HCT116 (cell line): Measurements from ENCODE around the gene TMEFF2. TPM values are rescaled to one million over a fixed set of nuclear protein-coding genes. Genes with fewer than 3 reads are reported as not detected.

Experiments used
- ATAC-seq: fragments of 200-7000 bp; cut with Tn5 transposase; 2 replicates; pipeline ENCODE4 v1.9.1; 2020; ENCODE audit warnings: mild to moderate bottlenecking, moderate library complexity
- BruUV-seq: library from RNA; stranded (reverse); fragments of 400-500 nt; replicated peaks from 2 replicates; lab custom pipeline; 2021; lab: Mats Ljungman, UMichigan
- CTCF ChIA-PET: fragments of 300-600 bp; sonication (Branson Sonifier 250); formaldehyde crosslinking; loops from one replicate; lab custom pipeline; 2021; ENCODE audit warnings: antibody characterized with exemption; lab: Charles Lee
- POLR2A ChIA-PET: fragments of 300-600, 350-600 bp; sonication (Branson Sonifier 250); formaldehyde crosslinking; loops from one replicate; lab custom pipeline; 2021; ENCODE audit warnings: antibody characterized with exemption; lab: Charles Lee
- RAD21 ChIA-PET, 2 experiments: fragments of 300-600 bp; sonication (Branson Sonifier 250); formaldehyde crosslinking; loops; one replicate each; lab custom pipeline; 2023; ENCODE audit warnings: low total read pairs in 2 of 2; ENCODE audit not compliant: uncharacterized antibody in 2 of 2, unreplicated experiment in 2 of 2, low non-redundant PET in 1 of 2; lab: Charles Lee
- DNase-seq: peaks from one replicate; pipeline ENCODE4 v3.0.0-alpha.2; 2010; ENCODE audit warnings: low read depth, low spot score
- H2AFZ ChIP-seq: fragments of 200-600 bp; shearing (Covaris generic), sonication (generic); 2 replicates; pipeline ENCODE4 v1.6.1; 2017; ENCODE audit warnings: low read depth, mixed run types, mixed read lengths, antibody characterized with exemption, low read length; ENCODE audit not compliant: poor library complexity, severe bottlenecking
- H3K27ac ChIP-seq: 2 replicates; pipeline ENCODE4 v1.5.1; 2012; ENCODE audit warnings: low read depth, low read length
- H3K27me3 ChIP-seq: fragments of 200-600 bp; sonication (generic); 2 replicates; pipeline ENCODE4 v1.6.1; 2016; ENCODE audit warnings: mixed run types, low read length, mixed read lengths; ENCODE audit not compliant: insufficient read depth
- H3K36me3 ChIP-seq, 2 experiments: fragments of 200-500 bp in 1 of 2; fragments of 200-600 bp in 1 of 2; sonication (Bioruptor generic) in 1 of 2; sonication (generic) in 1 of 2; 2 replicates each; pipeline versions ENCODE4 v1.5.1 to v1.6.1; 2014 to 2016; ENCODE audit warnings: low read length in 2 of 2, inconsistent platforms in 1 of 2, mixed read lengths in 1 of 2, mixed run types in 1 of 2; ENCODE audit not compliant: insufficient read depth in 2 of 2, control insufficient read depth in 1 of 2
- H3K4me1 ChIP-seq, 2 experiments: fragments of 200-600 bp in 1 of 2; sonication (generic) in 1 of 2; 2 replicates each; pipeline versions ENCODE4 v1.5.1 to v1.6.1; 2012 to 2017; ENCODE audit warnings: low read length in 2 of 2, inconsistent platforms in 1 of 2, mild to moderate bottlenecking in 1 of 2, mixed read lengths in 1 of 2, mixed run types in 1 of 2, moderate library complexity in 1 of 2; ENCODE audit not compliant: insufficient read depth in 2 of 2, control insufficient read depth in 1 of 2
- H3K4me2 ChIP-seq: fragments of 200-600 bp; sonication (generic); 2 replicates; pipeline ENCODE4 v1.6.1; 2017; ENCODE audit warnings: mixed run types, low read length, mixed read lengths
- H3K4me3 ChIP-seq, 2 experiments: fragments of 200-600 bp in 1 of 2; sonication (generic) in 1 of 2; replicated peaks in 1 of 2; 2 replicates each; pipeline ENCODE4 v1.5.1; 2011 to 2016; ENCODE audit warnings: low read length in 2 of 2, control low read depth in 1 of 2, low read depth in 1 of 2, mild to moderate bottlenecking in 1 of 2, mixed read lengths in 1 of 2, mixed run types in 1 of 2
- H3K79me2 ChIP-seq: fragments of 200-600 bp; sonication (generic); 2 replicates; pipeline ENCODE4 v1.6.1; 2017; ENCODE audit warnings: mild to moderate bottlenecking, mixed run types, low read length, moderate library complexity, mixed read lengths; ENCODE audit not compliant: insufficient read depth
- H3K9ac ChIP-seq: fragments of 200-600 bp; sonication (generic); 2 replicates; pipeline ENCODE4 v1.6.1; 2016; ENCODE audit warnings: low read length, mixed read lengths
- H3K9me2 ChIP-seq: fragments of 200-600 bp; sonication (generic), shearing (Covaris generic); 2 replicates; pipeline ENCODE4 v1.6.1; 2017; ENCODE audit warnings: mixed run types, mild to moderate bottlenecking, moderate library complexity; ENCODE audit not compliant: insufficient read depth
- H3K9me3 ChIP-seq, 2 experiments: fragments of 200-500 bp in 1 of 2; fragments of 200-600 bp in 1 of 2; sonication (Bioruptor generic) in 1 of 2; sonication (generic) in 1 of 2; 2 replicates each; pipeline ENCODE4 v1.6.1; 2014 to 2017; ENCODE audit warnings: low read length in 2 of 2, mixed read lengths in 2 of 2, inconsistent platforms in 1 of 2, low read depth in 1 of 2, mild to moderate bottlenecking in 1 of 2, mixed run types in 1 of 2, moderate library complexity in 1 of 2; ENCODE audit not compliant: control insufficient read depth in 1 of 2, insufficient read depth in 1 of 2
- H4K20me1 ChIP-seq: fragments of 200-600 bp; sonication (generic), shearing (Covaris generic); 2 replicates; pipeline ENCODE4 v1.6.1; 2017; ENCODE audit warnings: mixed run types, mild to moderate bottlenecking, moderate library complexity; ENCODE audit not compliant: insufficient read depth
- CBX3 ChIP-seq: IDR thresholded peaks from 2 replicates; pipeline ENCODE4 v1.6.1; 2012; ENCODE audit warnings: low read depth
- EZH2 ChIP-seq: fragments of 200-600 bp; sonication (generic); IDR thresholded peaks from 2 replicates; pipeline ENCODE4 v1.6.1; 2017; ENCODE audit warnings: antibody characterized with exemption, mixed run types
- FOSL1 ChIP-seq: IDR thresholded peaks from 2 replicates; pipeline ENCODE4 v1.6.1; 2012; ENCODE audit warnings: low read depth
- RAD21 ChIP-seq: IDR thresholded peaks from 2 replicates; pipeline ENCODE4 v1.6.1; 2012; ENCODE audit warnings: low read depth, mild to moderate bottlenecking
- REST ChIP-seq: IDR thresholded peaks from 2 replicates; pipeline ENCODE4 v1.6.1; 2012; ENCODE audit warnings: low read depth
- SRF ChIP-seq: IDR thresholded peaks from 2 replicates; pipeline ENCODE4 v1.6.1; 2012; ENCODE audit warnings: low read depth
- YY1 ChIP-seq: IDR thresholded peaks from 2 replicates; pipeline ENCODE4 v1.6.1; 2011; ENCODE audit warnings: low read length, low read depth, moderate library complexity, mild to moderate bottlenecking; ENCODE audit not compliant: insufficient replicate concordance; ENCODE audit errors: extremely low read depth
- ZNF274 ChIP-seq: fragments of 200-500 bp; sonication (Bioruptor generic); IDR thresholded peaks from 2 replicates; pipeline ENCODE4 v1.6.1; 2014; ENCODE audit warnings: mild to moderate bottlenecking, low read depth, low read length, inconsistent platforms
- intact Hi-C: fragments of 100-400 bp; cut with micrococcal nuclease; formaldehyde crosslinking; loops from 2 replicates; pipeline ENCODE4 v1.10.0; 2022
- total RNA-seq: library from RNA; stranded (reverse); gene quantifications from one replicate; pipeline ENCODE4 v1.2.1, GENCODE V29; 2021; ENCODE audit not compliant: unreplicated experiment
- TF ChIP-seq, protein P1 (sequence below): IDR thresholded peaks from 2 replicates; pipeline ENCODE4 v1.6.1; 2012

TMEFF2 gene
- total RNA-seq, 1 experiment from 2014 or later, result not detected

GRCh38 chr2:192000196-192000980 is 194.3 kb downstream of the TMEFF2 start (continued):
- TF ChIP-seq REST (no peak), FOSL1 (no peak), CBX3 (no peak), RAD21 (no peak), EZH2 (no peak), SRF (no peak), ZNF274 (no peak)
- TF ChIP-seq, protein P1, sequence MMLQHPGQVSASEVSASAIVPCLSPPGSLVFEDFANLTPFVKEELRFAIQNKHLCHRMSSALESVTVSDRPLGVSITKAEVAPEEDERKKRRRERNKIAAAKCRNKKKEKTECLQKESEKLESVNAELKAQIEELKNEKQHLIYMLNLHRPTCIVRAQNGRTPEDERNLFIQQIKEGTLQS, result no peak

DNA sequence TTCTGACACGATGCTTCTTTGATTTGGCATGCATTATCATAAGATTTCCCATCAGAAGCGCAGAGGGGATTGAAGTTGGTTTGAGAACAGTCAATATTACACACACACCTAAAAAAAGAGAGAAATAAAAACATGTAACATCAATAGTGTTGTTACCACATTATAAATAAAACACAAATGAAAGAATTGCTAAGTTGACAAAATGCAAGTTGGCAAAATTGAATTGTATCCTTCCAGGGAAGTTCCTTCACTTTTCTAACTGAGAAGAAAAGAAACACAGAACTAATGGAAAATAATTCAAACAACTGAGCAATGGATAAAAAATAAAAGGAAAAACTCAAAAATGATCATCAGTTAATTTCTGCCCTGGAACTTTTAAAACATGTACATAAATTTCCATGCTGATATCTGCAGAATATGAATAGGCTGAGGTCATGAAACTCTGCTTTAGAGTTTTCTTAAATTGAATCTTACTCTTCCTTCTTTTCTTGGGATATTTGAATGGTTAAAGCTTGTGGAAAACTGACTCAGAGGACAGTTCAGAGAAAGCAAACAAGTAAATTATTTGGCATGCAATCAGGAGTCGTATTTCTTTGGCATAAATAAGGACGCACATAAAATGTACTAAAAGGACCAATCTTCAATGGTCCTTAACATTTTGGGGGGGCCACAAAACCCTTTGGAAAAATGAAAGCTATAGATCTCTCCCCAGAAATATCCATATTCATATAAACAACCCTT is 195.5 kb downstream of the TMEFF2 start:
- peaks cover 8 to 14% of the 10 kb centered on the region in 2 experiments; a peak in 3 of 4 replicates for H3K4me1 ChIP-seq
- RAD21 ChIA-PET, result no interaction called here
- H3K9me3 ChIP-seq, result no peaks in the 10 kb centered on the region
- H4K20me1 ChIP-seq, result no peaks in the 10 kb centered on the region
- H3K4me3 ChIP-seq, result no peak overlapping the region
- H3K27me3 ChIP-seq, result no peaks in the 10 kb centered on the region
- no peaks in the 10 kb centered on the region for H3K9me2 ChIP-seq
- no peak overlapping the region for H3K27ac ChIP-seq
- intact Hi-C loops, result no loop called here
- H3K4me2 ChIP-seq, result no peak overlapping the region
- DNase-seq, result no peak
- ATAC-seq, result no peak
- no peaks in the 10 kb centered on the region for H3K79me2 ChIP-seq
- no peaks in the 10 kb centered on the region for H3K36me3 ChIP-seq
- BruUV-seq, result no TSS peak
- no peak for TF ChIP-seq YY1
- TF ChIP-seq, all 23 proteins: peak for 0
- Histone ChIP-seq H2AFZ (no peak overlapping the region), H3K9ac (no peak overlapping the region)
- ChIA-PET CTCF (no interaction called here), POLR2A (no interaction called here)
